ENCODE measurements around the gene KCNA5.

The KCNA5 gene

GRCh38 chr12:5073054-5073453 is 29.4 kb downstream of the KCNA5 start:
- no peak for DNase-seq (ENCODE audit: low read depth)
- peak; percentile 9 for TF ChIP-seq CTCF (IDR thresholded peaks at IDR 0.05; ENCODE audit: control insufficient read depth, insufficient read depth, low read depth, low read length, missing control alignments)
- no peak overlapping the region for H3K4me3 ChIP-seq (ENCODE audit: control insufficient read depth, low read depth, low read length)

- TF ChIP-seq CTCF (IDR thresholded peaks at IDR 0.05; ENCODE audit: control insufficient read depth, insufficient read depth, low read depth, low read length, missing control alignments) = peak; percentile 50
- no peak overlapping the region for H3K4me3 ChIP-seq (ENCODE audit: control insufficient read depth, low read depth, low read length)
- DNase-seq (ENCODE audit: low read depth) = no peak
Observed at GRCh38 chr12:5073853-5074252, 30.2 kb downstream of the KCNA5 start.

GRCh38 chr12:5076761-5077160 is 33.1 kb downstream of the KCNA5 start:
- DNase-seq (ENCODE audit: low read depth) = no peak
- no peak for TF ChIP-seq CTCF (IDR thresholded peaks at IDR 0.05; ENCODE audit: control insufficient read depth, insufficient read depth, low read depth, low read length, missing control alignments)
- H3K4me3 ChIP-seq (ENCODE audit: control insufficient read depth, low read depth, low read length) = no peak overlapping the region

- no peak overlapping the region for H3K4me3 ChIP-seq (ENCODE audit: control insufficient read depth, low read depth, low read length)
- no peak for DNase-seq (ENCODE audit: low read depth)
- no peak for TF ChIP-seq CTCF (IDR thresholded peaks at IDR 0.05; ENCODE audit: control insufficient read depth, insufficient read depth, low read depth, low read length, missing control alignments)
Observed at GRCh38 chr12:5078423-5078822, 34.7 kb downstream of the KCNA5 start.

GRCh38 chr12:5081016-5081415 is 37.3 kb downstream of the KCNA5 start:
- TF ChIP-seq CTCF (IDR thresholded peaks at IDR 0.05; ENCODE audit: control insufficient read depth, insufficient read depth, low read depth, low read length, missing control alignments) = no peak
- no peak overlapping the region for H3K4me3 ChIP-seq (ENCODE audit: control insufficient read depth, low read depth, low read length)
- no peak for DNase-seq (ENCODE audit: low read depth)

- peak; percentile 33 for DNase-seq (ENCODE audit: low read depth)
- TF ChIP-seq CTCF (IDR thresholded peaks at IDR 0.05; ENCODE audit: control insufficient read depth, insufficient read depth, low read depth, low read length, missing control alignments) = peak; percentile 76
Observed at GRCh38 chr12:5083955-5084849, 40.5 kb downstream of the KCNA5 start.

More at GRCh38 chr12:5083955-5084849, 40.5 kb downstream of the KCNA5 start:
- no peak overlapping the region for H3K4me3 ChIP-seq (ENCODE audit: control insufficient read depth, low read depth, low read length)
